CD14-positive monocyte (primary cell): Measurements from ENCODE around the gene WWC2. TPM values are rescaled to one million over a fixed set of nuclear protein-coding genes. Genes with fewer than 3 reads are reported as not detected.

ENCODE experiments used
- DNase-seq, 3 donors: peaks; one replicate each; pipeline ENCODE4 v3.0.0-alpha.2; 2011 to 2022
- H2AFZ ChIP-seq: 2 replicates; pipeline ENCODE4 v1.6.0; 2012; ENCODE audit warnings: mild to moderate bottlenecking, low read depth, low read length, inconsistent platforms; ENCODE audit not compliant: insufficient read depth, poor library complexity, severe bottlenecking
- H3K27ac ChIP-seq, 2 donors: 1 replicate in 1 of 2; 2 replicates in 1 of 2; pipeline ENCODE4 v1.5.1; 2012 to 2013; ENCODE audit warnings: low read length in 2 of 2, control low read depth in 1 of 2, inconsistent platforms in 1 of 2, low read depth in 1 of 2, mild to moderate bottlenecking in 1 of 2
- H3K27me3 ChIP-seq, 2 donors: one replicate each; pipeline versions ENCODE4 v1.6.0 to v1.6.1; 2011 to 2013; ENCODE audit warnings: low read length in 2 of 2; ENCODE audit not compliant: control insufficient read depth in 2 of 2, insufficient read depth in 2 of 2
- H3K36me3 ChIP-seq, 2 donors: replicated peaks in 1 of 2; 1 replicate in 1 of 2; 2 replicates in 1 of 2; pipeline versions ENCODE4 v1.5.1 to v1.6.1; 2012 to 2013; ENCODE audit warnings: low read length in 2 of 2, control low read depth in 1 of 2, inconsistent platforms in 1 of 2, mild to moderate bottlenecking in 1 of 2; ENCODE audit not compliant: insufficient read depth in 2 of 2, control insufficient read depth in 1 of 2
- H3K4me1 ChIP-seq, 2 donors: 1 replicate in 1 of 2; 2 replicates in 1 of 2; pipeline versions ENCODE4 v1.5.1 to v1.6.1; 2012 to 2013; ENCODE audit warnings: low read length in 2 of 2, control low read depth in 1 of 2, inconsistent platforms in 1 of 2, mild to moderate bottlenecking in 1 of 2, moderate library complexity in 1 of 2; ENCODE audit not compliant: insufficient read depth in 2 of 2, control insufficient read depth in 1 of 2
- H3K4me2 ChIP-seq: replicated peaks from 2 replicates; pipeline ENCODE3; 2012; ENCODE audit warnings: low read length, moderate library complexity, mild to moderate bottlenecking; ENCODE audit not compliant: poor library complexity, severe bottlenecking; ENCODE audit errors: extremely low read depth
- H3K4me3 ChIP-seq, 3 experiments: fragments of 200-600 bp in 1 of 3; sonication (generic) in 1 of 3; replicated peaks in 1 of 3; 1 replicate in 2 of 3; 2 replicates in 1 of 3; pipeline ENCODE4 v1.5.1; 2011 to 2013; ENCODE audit warnings: low read length in 3 of 3, mild to moderate bottlenecking in 3 of 3, control low read depth in 2 of 3, low read depth in 2 of 3, inconsistent platforms in 1 of 3, moderate library complexity in 1 of 3
- H3K79me2 ChIP-seq: 2 replicates; pipeline ENCODE4 v1.6.0; 2012; ENCODE audit warnings: mild to moderate bottlenecking, control low read depth, inconsistent platforms, low read length, moderate library complexity; ENCODE audit not compliant: insufficient read depth
- H3K9ac ChIP-seq: 2 replicates; pipeline ENCODE4 v1.6.0; 2017; ENCODE audit warnings: low read length, mild to moderate bottlenecking; ENCODE audit not compliant: insufficient read depth, poor library complexity, severe bottlenecking
- H3K9me3 ChIP-seq, 2 donors: replicated peaks in 1 of 2; 1 replicate in 1 of 2; 2 replicates in 1 of 2; pipeline versions ENCODE4 v1.5.1 to v1.6.1; 2012 to 2013; ENCODE audit warnings: low read length in 2 of 2, control low read depth in 1 of 2; ENCODE audit not compliant: control insufficient read depth in 1 of 2, insufficient read depth in 1 of 2
- H4K20me1 ChIP-seq: 2 replicates; pipeline ENCODE4 v1.6.0; 2012; ENCODE audit warnings: mild to moderate bottlenecking, low read length, control low read depth, moderate library complexity; ENCODE audit not compliant: insufficient read depth
- H3K27ac Mint-ChIP-seq, 7 donors: one replicate each; pipeline ENCODE4 v1.8.0; 2020; ENCODE audit warnings: mild to moderate bottlenecking in 7 of 7, mixed read lengths in 7 of 7, moderate library complexity in 6 of 7, inconsistent platforms in 2 of 7
- H3K27me3 Mint-ChIP-seq, 3 donors: one replicate each; pipeline ENCODE4 v1.8.0; 2021 to 2022; ENCODE audit warnings: low read depth in 3 of 3, mild to moderate bottlenecking in 3 of 3, mixed read lengths in 3 of 3, moderate library complexity in 3 of 3, inconsistent platforms in 1 of 3
- H3K36me3 Mint-ChIP-seq, 2 donors: one replicate each; pipeline ENCODE4 v1.8.0; 2020; ENCODE audit warnings: mixed read lengths in 2 of 2, inconsistent platforms in 1 of 2, mild to moderate bottlenecking in 1 of 2
- H3K4me1 Mint-ChIP-seq: one replicate; pipeline ENCODE4 v1.8.0; 2020; ENCODE audit warnings: mild to moderate bottlenecking, mixed read lengths
- H3K4me3 Mint-ChIP-seq, 2 donors: one replicate each; pipeline ENCODE4 v1.8.0; 2020; ENCODE audit warnings: mild to moderate bottlenecking in 2 of 2, mixed read lengths in 2 of 2, moderate library complexity in 1 of 2
- H3K9me3 Mint-ChIP-seq, 7 donors: one replicate each; pipeline ENCODE4 v1.8.0; 2020 to 2022; ENCODE audit warnings: mixed read lengths in 7 of 7, mild to moderate bottlenecking in 6 of 7, moderate library complexity in 6 of 7, inconsistent platforms in 2 of 7
- CTCF ChIP-seq: fragments of 200-600 bp; IDR thresholded peaks from one replicate; pipeline ENCODE4 v1.8.0; 2022; ENCODE audit warnings: antibody characterized with exemption, mild to moderate bottlenecking
- WGBS: methylation state at CpG from one replicate; pipeline ENCODE4 v1.1.5; 2013; ENCODE audit warnings: missing lambda C conversion rate; ENCODE audit not compliant: insufficient coverage; 5-methylcytosine and 5-hydroxymethylcytosine counted together
- intact Hi-C, 2 donors: fragments of 100-400 bp; cut with micrococcal nuclease; formaldehyde crosslinking; loops; one replicate each; pipeline versions ENCODE4 v1.15.0 to v1.15.1; 2023
- polyA plus RNA-seq, 3 donors: library from polyadenylated mRNA; depleted of rRNA in 1 of 3; unstranded in 2 of 3; stranded (reverse) in 1 of 3; fragments of 300-500 nt in 2 of 3; fragments of >200 nt in 1 of 3; fragmentation: Illumina TruSeq in 2 of 3; gene quantifications; 1 replicate in 2 of 3; 2 replicates in 1 of 3; pipeline ENCODE4 v1.2.3, GENCODE V29; 2012 to 2021

Gene WWC2
- polyA plus RNA-seq, 3 donors = 1.9 to 3.8 (median 2.9) TPM

GRCh38 chr4:183260491-183261151, 161.6 kb downstream of the WWC2 start:
- WGBS = 100% methylated on average over 2 of the region's 10 CpGs
- intact Hi-C loops = loop anchor here (2.0 to 5.0 kb wide), 2 partner anchors 188 to 323 kb away; no protein-coding TSS in a partner anchor
- peaks cover 0 to 1% (median 0%) of the 10 kb centered on the region in 3 donors for H3K27me3 Mint-ChIP-seq

More at GRCh38 chr4:183260491-183261151, 161.6 kb downstream of the WWC2 start:
- H3K27ac ChIP-seq = no peak overlapping the region
- DNase-seq = no peak
- H3K4me3 ChIP-seq = no peak overlapping the region
- no peak overlapping the region for H3K4me2 ChIP-seq
- no peaks in the 10 kb centered on the region for H3K9me3 ChIP-seq
- peaks cover 0 to 2% (median 0%) of the 10 kb centered on the region in 7 donors for H3K9me3 Mint-ChIP-seq
- H3K27ac Mint-ChIP-seq = peak overlapping the region in 1 of 7 donors; percentile 48
- no peak overlapping the region for H3K9ac ChIP-seq
- no peaks in the 10 kb centered on the region for H3K4me1 ChIP-seq
- H3K79me2 ChIP-seq = no peaks in the 10 kb centered on the region
- no peak overlapping the region for H2AFZ ChIP-seq
- no peaks in the 10 kb centered on the region for H4K20me1 ChIP-seq
- peaks cover 5% of the 10 kb centered on the region for H3K4me1 Mint-ChIP-seq
- no peak overlapping the region for H3K4me3 Mint-ChIP-seq
- H3K27me3 ChIP-seq = no peaks in the 10 kb centered on the region
- TF ChIP-seq CTCF = no peak
- peaks cover 0 to 11% of the 10 kb centered on the region in 2 donors for H3K36me3 ChIP-seq
- peaks cover 8 to 11% of the 10 kb centered on the region in 2 donors for H3K36me3 Mint-ChIP-seq
